Urothelium cell line (cell line): ENCODE data around the gene FTCD.

Experiments
- DNase-seq: peaks from one replicate; pipeline ENCODE4 v3.0.0; 2011; ENCODE audit warnings: low spot score, mixed read lengths
- FAIRE-seq: peaks from 2 replicates; lab custom pipeline; 2011; peaks lifted over from hg19 to GRCh38; lab: Jason Lieb, UNC

FTCD gene

DNA sequence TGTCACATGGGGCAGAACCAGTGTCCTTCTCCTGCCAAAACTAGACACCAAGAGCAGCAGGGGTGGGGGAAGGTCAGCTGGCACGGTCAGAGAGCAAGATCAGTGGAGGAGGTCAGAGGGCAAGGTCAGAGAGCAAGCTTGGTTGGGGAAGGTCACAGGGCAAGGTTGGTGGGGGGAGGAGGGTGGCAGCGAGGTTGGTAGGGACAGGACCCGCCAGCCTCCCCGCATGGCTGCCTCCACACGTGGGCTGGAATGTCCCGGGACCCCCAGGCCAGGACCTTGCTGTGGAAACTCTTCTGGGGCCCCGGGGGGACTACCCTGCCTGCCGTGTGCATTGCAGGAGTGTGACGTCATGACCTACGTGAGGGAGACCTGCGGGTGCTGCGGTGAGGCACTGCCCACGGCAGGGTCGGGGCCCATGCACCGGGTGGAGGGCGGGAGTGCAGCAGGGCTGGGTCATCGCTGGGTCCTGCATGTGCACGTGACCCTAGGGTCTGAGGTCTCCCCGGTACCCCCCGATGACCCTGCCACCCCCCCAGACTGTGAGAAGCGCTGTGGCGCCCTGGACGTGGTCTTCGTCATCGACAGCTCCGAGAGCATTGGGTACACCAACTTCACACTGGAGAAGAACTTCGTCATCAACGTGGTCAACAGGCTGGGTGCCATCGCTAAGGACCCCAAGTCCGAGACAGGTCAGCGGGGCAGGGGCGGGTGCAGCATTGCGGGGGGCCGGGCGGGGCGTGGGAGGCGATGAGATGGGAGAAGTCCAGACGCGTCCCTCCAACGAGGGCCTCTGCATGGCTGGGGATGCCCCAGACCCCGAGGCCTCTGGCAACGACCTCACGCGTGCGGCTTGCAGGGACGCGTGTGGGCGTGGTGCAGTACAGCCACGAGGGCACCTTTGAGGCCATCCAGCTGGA, 30.2 kb downstream of the FTCD start:
- no peak for DNase-seq
- FAIRE-seq: no peak

DNA sequence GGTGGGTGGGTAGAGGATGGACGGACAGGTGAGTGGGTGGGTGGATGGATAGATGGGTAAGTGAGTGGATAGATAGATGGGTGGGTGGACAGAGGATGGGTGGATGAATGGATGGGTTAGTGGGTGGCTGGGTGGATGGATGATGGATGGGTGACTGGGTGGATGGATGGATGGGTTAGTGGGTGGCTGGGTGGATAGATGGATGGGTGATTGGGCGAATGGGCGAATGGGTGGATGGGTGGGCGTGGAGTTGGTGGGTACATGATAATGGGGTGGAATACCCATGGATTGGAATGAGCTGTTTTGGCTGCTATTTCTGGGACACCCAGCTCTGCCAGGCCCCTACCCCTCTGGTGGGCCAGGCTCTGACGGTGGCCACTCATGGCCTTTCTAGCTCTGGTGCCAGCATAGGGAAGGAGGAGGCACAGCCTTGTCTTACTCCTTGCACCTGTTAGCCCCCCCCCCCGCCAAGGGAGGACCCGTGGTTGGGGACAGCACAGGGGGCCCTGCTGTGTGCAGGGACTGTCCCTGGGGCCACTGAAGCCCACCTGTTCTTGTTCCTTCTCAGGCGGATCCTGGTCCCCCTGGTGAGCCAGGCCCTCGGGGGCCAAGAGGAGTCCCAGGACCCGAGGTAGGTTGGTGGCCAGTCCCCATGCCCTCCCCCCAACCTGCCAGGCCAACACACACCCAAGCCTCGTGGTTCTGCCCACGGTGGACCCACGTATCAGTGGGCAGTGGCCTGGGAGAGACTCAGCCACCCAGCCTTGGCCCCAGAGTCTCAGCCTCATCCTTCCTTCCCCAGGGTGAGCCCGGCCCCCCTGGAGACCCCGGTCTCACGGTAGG, 31.1 kb downstream of the FTCD start:
- DNase-seq: no peak
- FAIRE-seq: no peak

DNA sequence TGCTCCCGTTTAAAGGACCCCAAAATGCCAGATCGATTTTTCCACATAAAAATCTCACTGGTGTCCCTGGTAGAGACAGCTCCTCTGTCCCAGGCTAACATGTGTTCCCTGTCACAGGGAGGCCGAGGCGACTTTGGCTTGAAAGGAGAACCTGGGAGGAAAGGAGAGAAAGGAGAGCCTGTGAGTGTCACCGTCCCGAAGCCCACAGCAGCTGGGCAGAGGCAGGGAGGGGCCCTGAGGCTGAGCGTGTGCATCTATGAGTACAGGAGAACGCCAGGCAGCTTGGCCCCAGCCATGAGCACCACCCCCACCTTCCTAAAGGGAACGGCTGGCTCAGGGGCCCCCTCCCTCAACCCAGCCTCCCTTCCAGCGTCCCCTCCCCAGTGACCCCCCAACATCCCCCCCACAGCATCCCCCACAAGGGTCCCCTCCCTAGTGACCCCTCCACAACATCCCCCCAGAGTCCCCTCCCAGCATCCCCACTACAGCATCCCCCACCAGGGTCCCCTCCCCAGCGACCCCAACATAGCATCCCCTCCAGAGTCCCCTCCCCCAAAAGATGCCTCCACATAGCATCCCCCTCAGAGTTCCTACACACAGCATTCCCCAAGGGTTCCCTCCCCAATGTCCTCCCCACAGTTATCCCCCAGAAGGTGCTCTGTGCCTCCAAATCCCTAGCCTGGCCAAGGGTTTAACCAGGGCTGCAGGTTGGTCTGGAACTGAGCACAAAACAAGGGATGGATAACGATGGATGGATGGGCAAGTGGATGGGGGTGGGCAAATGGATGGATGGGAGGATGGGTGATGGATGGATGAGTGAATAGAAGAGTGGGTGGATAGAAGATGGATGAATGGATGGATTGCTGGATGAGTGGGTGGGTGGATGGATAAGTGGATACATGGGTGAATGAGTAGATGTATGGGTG, 32.4 kb downstream of the FTCD start:
- FAIRE-seq (no peak), DNase-seq (no peak)

GRCh38 chr21:46122237-46122671, 33.1 kb downstream of the FTCD start:
- DNase-seq: no peak
- no peak for FAIRE-seq

DNA sequence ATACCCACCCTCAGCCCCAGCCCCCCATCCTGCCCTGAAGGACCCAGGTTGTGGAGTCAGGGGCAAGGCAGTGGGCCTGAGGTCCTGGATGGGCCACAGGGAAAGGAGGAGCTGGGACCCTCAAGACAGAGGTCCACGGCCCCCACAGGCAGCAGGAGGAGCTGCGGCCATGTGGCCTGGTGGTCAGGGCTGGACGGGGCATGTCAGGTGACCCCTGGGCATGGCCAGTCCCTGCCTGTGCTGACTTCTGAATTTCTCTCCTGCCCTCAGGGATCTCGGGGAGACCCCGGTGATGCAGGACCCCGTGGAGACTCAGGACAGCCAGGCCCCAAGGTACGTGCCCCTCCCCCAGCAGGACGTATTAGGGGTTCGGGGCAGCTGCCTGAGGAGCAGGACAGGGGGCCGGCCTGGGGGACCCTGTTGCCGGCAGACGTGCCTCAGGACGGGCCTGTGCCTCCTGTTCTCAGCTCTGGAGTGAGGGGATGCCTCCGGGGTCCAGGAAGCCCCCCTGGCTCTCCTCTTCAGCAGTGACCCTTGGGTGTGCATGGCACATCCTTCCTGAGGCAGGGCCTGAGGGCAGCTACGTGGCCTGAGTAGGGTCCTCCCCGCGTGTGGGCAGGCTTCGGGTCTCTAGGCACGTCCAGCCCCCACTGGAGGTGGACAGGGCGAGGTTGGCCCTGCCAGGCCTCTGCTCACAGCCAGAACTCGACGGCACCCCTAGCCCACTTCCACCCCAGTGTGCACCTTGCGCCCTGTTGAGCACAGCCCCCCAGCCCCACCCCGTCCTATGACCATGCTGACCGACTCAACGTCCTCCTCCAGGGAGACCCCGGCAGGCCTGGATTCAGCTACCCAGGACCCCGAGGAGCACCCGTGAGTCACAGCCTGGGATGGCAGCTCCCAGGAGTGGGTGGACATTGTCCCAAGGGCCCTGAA, 33.8 kb downstream of the FTCD start:
- FAIRE-seq (no peak), DNase-seq (no peak)

- DNase-seq (no peak), FAIRE-seq (no peak)
These were observed 34.8 kb downstream of the FTCD start for GRCh38 chr21:46120301-46121285.

DNA sequence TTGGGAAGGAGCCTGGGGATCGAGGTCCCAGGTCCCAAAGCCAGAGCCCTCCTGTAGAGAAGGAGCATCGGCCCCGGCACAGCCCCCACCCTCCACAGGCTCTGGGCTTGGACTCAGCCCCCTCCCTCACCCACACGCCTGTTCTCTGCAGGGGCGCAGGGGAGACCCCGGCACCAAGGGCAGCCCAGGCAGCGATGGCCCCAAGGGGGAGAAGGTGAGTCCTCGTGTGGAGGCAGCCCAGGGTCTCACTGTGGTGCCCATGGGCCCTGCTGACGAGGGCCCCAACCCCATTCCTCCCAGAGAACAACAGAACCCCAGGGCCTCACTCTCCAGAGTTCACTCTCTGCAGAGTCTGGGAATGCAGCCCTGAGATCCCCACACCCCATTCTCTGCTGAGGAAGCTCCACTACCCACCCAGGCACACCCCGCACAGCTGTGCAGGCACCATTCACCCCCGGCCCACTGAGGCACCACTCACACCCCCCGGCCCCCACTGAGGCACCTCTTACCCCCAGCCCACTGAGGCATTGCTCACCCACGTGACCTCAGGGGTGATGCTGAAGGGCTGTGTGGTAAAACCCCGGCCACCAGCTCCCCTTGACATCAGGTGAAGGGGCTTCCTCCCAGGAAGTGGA, 35.6 kb downstream of the FTCD start:
- no peak for FAIRE-seq
- no peak for DNase-seq

DNA sequence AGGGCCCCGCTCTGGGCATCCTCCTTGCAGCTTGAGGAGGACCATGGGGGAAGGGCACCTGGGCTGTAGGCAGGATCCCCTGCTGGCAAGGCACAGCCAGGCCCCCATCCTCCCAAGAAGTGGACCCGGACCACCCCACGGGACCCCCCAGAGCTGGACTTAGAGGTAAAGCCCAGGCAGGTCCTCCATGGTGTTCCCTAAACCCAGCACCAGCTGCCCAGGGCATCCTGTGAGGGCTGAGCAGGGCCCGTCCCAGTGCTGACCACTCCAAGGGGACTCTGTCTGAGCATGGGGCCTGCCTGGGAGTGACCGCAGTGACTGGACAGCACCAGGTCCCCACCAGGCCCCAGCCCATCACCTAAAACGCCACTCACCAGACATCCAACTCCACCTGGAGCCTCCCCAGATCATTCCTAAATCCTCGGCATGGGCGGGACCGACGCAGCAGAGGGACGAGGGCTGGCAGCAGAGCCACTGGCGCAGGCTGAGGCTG, 36.2 kb downstream of the FTCD start:
- FAIRE-seq: no peak
- DNase-seq: no peak

DNA sequence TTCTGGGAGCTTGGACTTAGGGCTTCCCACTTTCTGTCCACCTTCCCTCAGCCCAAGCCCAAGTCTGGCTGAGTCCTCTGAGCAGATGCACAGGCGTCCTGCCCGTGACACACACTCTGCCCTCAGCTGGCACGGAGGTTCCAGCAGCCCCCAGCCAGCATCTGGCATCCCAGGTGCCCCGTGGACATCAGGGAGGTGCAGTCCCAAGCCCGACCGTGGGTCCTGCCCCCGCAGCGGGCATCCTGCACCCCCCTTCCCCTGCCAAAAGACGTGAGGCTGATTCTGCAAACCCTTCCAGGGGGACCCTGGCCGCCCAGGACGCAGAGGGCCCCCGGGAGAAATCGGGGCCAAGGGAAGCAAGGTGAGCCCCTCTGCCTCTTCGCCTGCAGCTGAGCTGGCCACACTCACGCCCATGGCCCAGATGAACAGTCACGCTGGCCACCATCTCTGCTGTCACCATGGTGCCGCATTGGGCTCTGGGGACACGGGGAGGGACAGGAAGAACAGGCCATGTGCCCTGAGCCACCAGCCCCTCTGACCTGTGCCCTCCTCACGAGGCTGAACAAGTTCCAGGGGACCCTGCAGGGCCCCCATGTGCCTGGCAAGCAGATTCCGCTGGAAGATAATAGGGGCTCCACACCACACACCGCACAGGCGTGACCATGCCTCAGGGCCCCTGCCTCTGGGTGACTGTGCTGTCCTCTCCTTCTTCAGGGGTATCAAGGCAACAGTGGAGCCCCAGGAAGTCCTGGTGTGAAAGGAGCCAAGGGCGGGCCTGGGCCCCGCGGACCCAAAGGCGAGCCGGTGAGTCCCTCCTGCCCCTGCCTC, 36.8 kb downstream of the FTCD start:
- FAIRE-seq: no peak
- DNase-seq: no peak

DNA sequence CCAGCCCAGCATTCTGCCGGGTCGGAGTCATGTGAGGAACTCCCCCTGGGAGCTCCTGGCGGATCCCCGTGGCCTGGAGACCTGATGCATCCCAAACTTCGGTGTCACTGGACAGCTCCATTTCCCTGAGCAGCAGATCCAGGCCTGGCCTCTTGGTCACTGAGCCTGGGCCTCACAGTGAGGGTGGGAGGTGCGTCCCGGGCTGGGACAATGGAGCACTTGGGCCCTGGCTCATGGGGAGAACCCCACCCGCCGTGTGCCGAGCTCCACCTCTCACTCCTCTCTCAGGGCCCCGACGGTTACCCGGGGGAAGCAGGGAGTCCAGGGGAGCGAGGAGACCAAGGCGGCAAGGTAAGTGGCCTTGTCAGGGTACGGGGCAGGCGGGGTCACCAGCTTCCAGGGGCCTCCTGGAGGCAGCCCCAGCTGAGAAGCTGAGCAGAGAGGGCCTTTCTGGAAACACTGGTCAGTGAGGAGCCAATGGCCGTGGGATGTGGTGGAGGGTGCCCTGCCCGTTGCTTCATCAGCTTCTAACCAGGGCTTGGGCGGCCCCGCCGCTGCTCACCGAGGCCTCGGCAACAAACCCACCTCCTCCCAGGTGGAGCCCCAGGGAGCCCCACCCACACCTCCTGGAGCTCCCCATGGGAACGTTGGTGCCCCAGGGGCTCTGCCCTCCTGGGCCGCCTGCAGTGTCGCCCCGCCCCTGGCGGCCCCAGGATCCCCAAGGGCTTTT, 37.6 kb downstream of the FTCD start:
- FAIRE-seq (no peak), DNase-seq (no peak)

DNA sequence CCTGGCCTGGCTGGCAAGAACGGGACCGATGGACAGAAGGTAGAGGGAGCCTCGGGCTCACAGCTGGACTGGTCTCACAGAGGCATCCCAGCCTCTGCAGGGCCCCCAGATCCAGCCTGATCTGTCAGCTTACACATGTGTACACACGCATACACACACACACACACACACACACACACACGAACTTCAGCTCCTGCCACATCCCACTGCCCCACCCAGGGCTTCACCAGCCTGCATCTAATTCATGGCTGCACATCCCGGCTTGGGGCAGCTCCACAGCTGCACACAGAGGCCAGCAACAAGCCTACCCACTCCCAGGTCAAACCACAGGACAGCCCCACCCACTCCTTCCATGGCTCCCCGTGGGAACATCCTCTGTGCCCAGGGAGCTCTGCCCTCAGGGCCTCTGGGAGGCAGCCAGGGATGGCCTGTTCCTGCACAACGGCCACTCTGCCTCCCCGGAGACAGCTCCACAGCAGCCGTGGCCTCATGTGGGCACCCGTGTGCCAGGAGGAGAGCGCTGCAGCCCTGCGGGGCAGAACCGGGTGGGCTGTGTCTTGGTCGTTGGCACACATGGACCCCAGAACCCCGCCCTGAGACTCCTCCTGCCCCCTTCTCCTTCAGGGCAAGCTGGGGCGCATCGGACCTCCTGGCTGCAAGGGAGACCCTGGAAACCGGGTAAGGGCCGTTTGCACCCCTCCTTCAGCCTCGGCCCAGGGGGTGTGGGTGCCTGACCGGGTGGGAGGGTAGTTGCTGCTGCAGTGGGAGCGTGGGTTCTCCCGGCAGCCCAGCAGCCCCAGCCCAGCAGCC, 38.4 kb downstream of the FTCD start:
- no peak for FAIRE-seq
- DNase-seq: no peak

DNA sequence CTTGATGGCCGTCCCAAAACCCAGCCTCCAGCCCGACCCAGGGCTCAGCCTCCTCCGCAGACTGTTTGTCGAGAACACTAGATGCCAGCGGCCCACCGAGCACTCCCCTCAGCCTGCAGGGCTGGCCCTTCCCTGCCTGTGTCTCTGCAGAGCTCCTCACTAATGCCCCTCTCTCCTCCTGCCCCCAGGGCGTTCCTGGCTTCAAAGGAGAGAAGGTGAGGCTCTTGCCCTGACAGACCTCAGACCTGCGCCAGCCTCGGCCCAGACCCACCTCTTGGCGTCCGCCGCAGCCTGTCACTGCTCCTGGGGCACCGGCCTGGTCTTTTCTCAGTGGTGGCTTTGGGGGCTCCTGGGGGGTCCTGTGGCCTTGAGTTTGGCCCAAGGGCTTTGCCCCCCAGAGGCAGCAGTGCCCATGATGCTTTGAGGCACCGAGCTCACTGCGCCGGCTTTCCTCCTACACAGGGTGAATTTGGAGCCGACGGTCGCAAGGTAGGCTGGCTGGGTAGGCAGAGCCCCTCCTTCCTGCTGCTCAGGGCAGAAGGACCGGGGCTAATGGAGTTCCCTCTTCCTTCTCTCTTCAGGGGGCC, 39.1 kb downstream of the FTCD start:
- FAIRE-seq (no peak), DNase-seq (no peak)

DNA sequence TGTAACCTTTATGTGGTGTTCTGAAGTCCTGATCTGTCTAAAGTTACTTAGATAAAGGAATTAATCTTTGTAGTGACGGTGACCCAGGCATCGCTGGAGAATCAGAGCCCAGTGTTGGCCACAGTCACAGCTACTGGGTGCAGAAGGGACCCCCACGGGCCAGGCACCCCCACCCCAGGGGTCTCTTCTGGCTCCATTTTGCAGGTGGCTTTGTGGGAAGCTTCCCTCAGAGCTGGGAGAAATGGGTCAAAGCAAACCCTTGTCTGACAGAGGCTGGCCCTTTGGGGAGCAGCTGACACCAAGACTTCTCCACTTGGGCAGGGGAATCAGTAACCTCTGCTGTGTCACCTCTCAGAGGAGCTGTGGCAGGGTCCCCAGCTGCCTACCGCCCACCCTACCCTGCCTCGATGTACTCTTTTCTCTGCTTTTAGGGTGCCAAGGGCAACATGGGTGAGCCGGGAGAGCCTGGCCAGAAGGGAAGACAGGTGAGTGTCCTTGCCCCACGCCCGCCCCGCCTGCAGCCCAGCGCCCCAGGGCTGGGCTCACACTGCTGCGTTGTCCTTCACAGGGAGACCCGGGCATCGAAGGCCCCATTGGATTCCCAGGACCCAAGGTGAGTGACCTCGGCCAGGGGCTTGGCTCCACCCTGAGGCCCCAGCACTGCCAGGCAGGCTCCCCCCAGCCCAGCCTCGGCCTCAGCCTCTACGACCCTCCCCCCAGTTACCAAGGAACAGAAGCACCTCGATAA, 39.8 kb downstream of the FTCD start:
- FAIRE-seq (no peak), DNase-seq (no peak)

- DNase-seq: no peak
- FAIRE-seq: no peak
These were observed 40.4 kb downstream of the FTCD start for GRCh38 chr21:46114963-46115362.
